GM19193 (cell line): ENCODE data around the gene CC2D2B.

Source experiments
- POLR2A ChIP-seq: IDR thresholded peaks from 4 replicates; pipeline ENCODE4 v1.6.1; 2011; ENCODE audit not compliant: insufficient read depth, insufficient read length; ENCODE audit errors: extremely low read depth

The CC2D2B gene

GRCh38 chr10:95880704-95881103 is 27.1 kb upstream of the CC2D2B start:
- no peak for TF ChIP-seq POLR2A

- TF ChIP-seq POLR2A = no peak
Measured at GRCh38 chr10:95881316-95881715, 26.5 kb upstream of the CC2D2B start.

- no peak for TF ChIP-seq POLR2A
Measured at GRCh38 chr10:95889830-95890229, 17.9 kb upstream of the CC2D2B start.

- TF ChIP-seq POLR2A = no peak
Measured at GRCh38 chr10:95896071-95896850, 11.5 kb upstream of the CC2D2B start.

- no peak for TF ChIP-seq POLR2A
Measured at GRCh38 chr10:95906677-95907455, 909 bp upstream of the CC2D2B start.

- no peak for TF ChIP-seq POLR2A
Measured at GRCh38 chr10:95908450-95908849, 675 bp downstream of the CC2D2B start.

GRCh38 chr10:95909561-95909960 is 1.8 kb downstream of the CC2D2B start:
- TF ChIP-seq POLR2A = no peak

- no peak for TF ChIP-seq POLR2A
Measured at GRCh38 chr10:95920798-95921426, 13.1 kb downstream of the CC2D2B start.

- no peak for TF ChIP-seq POLR2A
Measured at GRCh38 chr10:95925033-95925432, 17.3 kb downstream of the CC2D2B start.

GRCh38 chr10:95935429-95935828 is 27.7 kb downstream of the CC2D2B start:
- no peak for TF ChIP-seq POLR2A

GRCh38 chr10:95941115-95941514 is 33.3 kb downstream of the CC2D2B start:
- TF ChIP-seq POLR2A = no peak

- no peak for TF ChIP-seq POLR2A
Measured at GRCh38 chr10:95963202-95963990, 55.6 kb downstream of the CC2D2B start.

- TF ChIP-seq POLR2A = no peak
Measured at GRCh38 chr10:95963991-95964389, 56.2 kb downstream of the CC2D2B start.

GRCh38 chr10:95964756-95965155 is 57.0 kb downstream of the CC2D2B start:
- TF ChIP-seq POLR2A = no peak

GRCh38 chr10:95976362-95977229 is 68.8 kb downstream of the CC2D2B start:
- no peak for TF ChIP-seq POLR2A

- no peak for TF ChIP-seq POLR2A
Measured at GRCh38 chr10:95982200-95982599, 74.4 kb downstream of the CC2D2B start.
